Rectal smooth muscle tissue (tissue), 1 donor: ENCODE measurements around the gene KCNQ1OT1.

Source experiments
- H3K27ac ChIP-seq: one replicate; pipeline ENCODE4 v1.7.0; 2013; ENCODE audit warnings: low read depth, low read length, inconsistent platforms
- H3K27me3 ChIP-seq: one replicate; pipeline ENCODE4 v1.7.0; 2013; ENCODE audit warnings: low read length; ENCODE audit not compliant: control insufficient read depth, insufficient read depth
- H3K36me3 ChIP-seq: one replicate; pipeline ENCODE4 v1.7.0; 2013; ENCODE audit warnings: low read length; ENCODE audit not compliant: control insufficient read depth, insufficient read depth
- H3K4me1 ChIP-seq: one replicate; pipeline ENCODE4 v1.7.0; 2013; ENCODE audit warnings: low read length; ENCODE audit not compliant: control insufficient read depth, insufficient read depth
- H3K4me3 ChIP-seq: one replicate; pipeline ENCODE4 v1.7.0; 2013; ENCODE audit warnings: low read length
- H3K9ac ChIP-seq: one replicate; pipeline ENCODE4 v1.7.0; 2013; ENCODE audit warnings: low read length

Gene KCNQ1OT1

GRCh38 chr11:2576111-2576510 lies 123.7 kb downstream of the KCNQ1OT1 start:
- Histone ChIP-seq H3K36me3 (no peaks in the 10 kb centered on the region), H3K9ac (no peak overlapping the region), H3K4me3 (no peak overlapping the region), H3K27me3 (no peaks in the 10 kb centered on the region), H3K4me1 (no peaks in the 10 kb centered on the region), H3K27ac (no peak overlapping the region)

GRCh38 chr11:2575591-2576051 lies 124.2 kb downstream of the KCNQ1OT1 start:
- H3K4me3 ChIP-seq, result no peak overlapping the region
- no peaks in the 10 kb centered on the region for H3K4me1 ChIP-seq
- no peaks in the 10 kb centered on the region for H3K36me3 ChIP-seq
- no peak overlapping the region for H3K9ac ChIP-seq
- no peaks in the 10 kb centered on the region for H3K27me3 ChIP-seq
- no peak overlapping the region for H3K27ac ChIP-seq

- no peak overlapping the region for H3K4me3 ChIP-seq
- H3K27me3 ChIP-seq, result no peaks in the 10 kb centered on the region
- no peaks in the 10 kb centered on the region for H3K36me3 ChIP-seq
- H3K27ac ChIP-seq, result no peak overlapping the region
- no peaks in the 10 kb centered on the region for H3K4me1 ChIP-seq
- H3K9ac ChIP-seq, result no peak overlapping the region
Measured at GRCh38 chr11:2574553-2575535, 125.0 kb downstream of the KCNQ1OT1 start.

GRCh38 chr11:2574043-2574552 lies 125.7 kb downstream of the KCNQ1OT1 start:
- H3K9ac ChIP-seq, result no peak overlapping the region
- H3K27ac ChIP-seq, result no peak overlapping the region
- H3K4me1 ChIP-seq, result no peaks in the 10 kb centered on the region
- no peaks in the 10 kb centered on the region for H3K36me3 ChIP-seq
- H3K4me3 ChIP-seq, result no peak overlapping the region
- H3K27me3 ChIP-seq, result no peaks in the 10 kb centered on the region

- Histone ChIP-seq H3K9ac (no peak overlapping the region), H3K36me3 (no peaks in the 10 kb centered on the region), H3K27ac (no peak overlapping the region), H3K4me1 (no peaks in the 10 kb centered on the region), H3K27me3 (no peaks in the 10 kb centered on the region), H3K4me3 (no peak overlapping the region)
Measured at GRCh38 chr11:2573240-2574042, 126.4 kb downstream of the KCNQ1OT1 start.

- H3K4me3 ChIP-seq, result no peak overlapping the region
- no peak overlapping the region for H3K9ac ChIP-seq
- no peaks in the 10 kb centered on the region for H3K4me1 ChIP-seq
- H3K36me3 ChIP-seq, result no peaks in the 10 kb centered on the region
- no peaks in the 10 kb centered on the region for H3K27me3 ChIP-seq
- no peak overlapping the region for H3K27ac ChIP-seq
Measured at GRCh38 chr11:2572491-2573239, 127.1 kb downstream of the KCNQ1OT1 start.

- Histone ChIP-seq H3K9ac (no peak overlapping the region), H3K27ac (no peak overlapping the region), H3K27me3 (no peaks in the 10 kb centered on the region), H3K4me1 (no peaks in the 10 kb centered on the region), H3K4me3 (no peak overlapping the region), H3K36me3 (no peaks in the 10 kb centered on the region)
Measured at GRCh38 chr11:2571598-2572281, 128.1 kb downstream of the KCNQ1OT1 start.

GRCh38 chr11:2570841-2571597 lies 128.8 kb downstream of the KCNQ1OT1 start:
- no peak overlapping the region for H3K4me3 ChIP-seq
- no peaks in the 10 kb centered on the region for H3K4me1 ChIP-seq
- no peaks in the 10 kb centered on the region for H3K27me3 ChIP-seq
- H3K9ac ChIP-seq, result no peak overlapping the region
- H3K27ac ChIP-seq, result no peak overlapping the region
- H3K36me3 ChIP-seq, result no peaks in the 10 kb centered on the region

GRCh38 chr11:2570211-2570811 lies 129.5 kb downstream of the KCNQ1OT1 start:
- H3K27me3 ChIP-seq, result no peaks in the 10 kb centered on the region
- H3K4me3 ChIP-seq, result no peak overlapping the region

GRCh38 chr11:2569731-2570210 lies 130.0 kb downstream of the KCNQ1OT1 start:
- no peaks in the 10 kb centered on the region for H3K27me3 ChIP-seq
- H3K27ac ChIP-seq, result no peak overlapping the region
- H3K4me1 ChIP-seq, result no peaks in the 10 kb centered on the region
- no peak overlapping the region for H3K4me3 ChIP-seq
- no peak overlapping the region for H3K9ac ChIP-seq
- no peaks in the 10 kb centered on the region for H3K36me3 ChIP-seq

More at GRCh38 chr11:2570211-2570811, 129.5 kb downstream of the KCNQ1OT1 start:
- H3K27ac ChIP-seq, result no peak overlapping the region
- H3K4me1 ChIP-seq, result no peaks in the 10 kb centered on the region
- H3K9ac ChIP-seq, result no peak overlapping the region
- H3K36me3 ChIP-seq, result no peaks in the 10 kb centered on the region
